ENCODE results near the gene DCP2. TPM values are rescaled to one million over a fixed set of nuclear protein-coding genes. Genes with fewer than 3 reads are reported as not detected.
A peak's percentile ranks its signal among the peaks of the same experiment; 100 is the strongest.

Gene DCP2
- total RNA-seq, 1 donor from 2014 or later = 96.1 TPM

DNA sequence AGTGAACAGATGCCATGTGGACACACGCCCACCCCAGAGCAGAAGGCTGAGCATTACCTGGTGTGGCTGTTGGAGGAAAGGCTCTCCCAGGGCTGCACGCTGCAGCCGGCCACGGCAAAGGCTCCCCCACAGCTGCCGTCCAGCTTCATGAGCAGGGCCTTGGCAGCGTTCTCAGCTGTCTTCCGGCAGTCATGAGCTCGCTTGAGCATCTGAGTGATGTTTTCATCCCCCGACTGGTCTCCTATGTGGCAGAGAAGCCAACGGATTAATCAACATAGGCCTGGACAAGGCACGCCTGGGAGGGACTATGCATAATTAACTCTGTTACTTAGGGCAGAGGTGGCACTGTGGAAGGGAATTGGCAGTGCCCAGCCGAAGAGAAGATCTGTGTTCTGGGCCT lies 87.3 kb downstream of the DCP2 start:
- Mint-ChIP-seq H3K27me3 (ENCODE audit: low read depth) (no peaks in the 10 kb centered on the region), H3K4me1 (peaks cover 21% of the 10 kb centered on the region), H3K27ac (ENCODE audit: unreplicated experiment) (no peak overlapping the region), H3K36me3 (ENCODE audit: low read depth) (no peaks in the 10 kb centered on the region), H3K4me3 (no peak overlapping the region), H3K9me3 (no peaks in the 10 kb centered on the region)
- TF ChIP-seq, protein P1, sequence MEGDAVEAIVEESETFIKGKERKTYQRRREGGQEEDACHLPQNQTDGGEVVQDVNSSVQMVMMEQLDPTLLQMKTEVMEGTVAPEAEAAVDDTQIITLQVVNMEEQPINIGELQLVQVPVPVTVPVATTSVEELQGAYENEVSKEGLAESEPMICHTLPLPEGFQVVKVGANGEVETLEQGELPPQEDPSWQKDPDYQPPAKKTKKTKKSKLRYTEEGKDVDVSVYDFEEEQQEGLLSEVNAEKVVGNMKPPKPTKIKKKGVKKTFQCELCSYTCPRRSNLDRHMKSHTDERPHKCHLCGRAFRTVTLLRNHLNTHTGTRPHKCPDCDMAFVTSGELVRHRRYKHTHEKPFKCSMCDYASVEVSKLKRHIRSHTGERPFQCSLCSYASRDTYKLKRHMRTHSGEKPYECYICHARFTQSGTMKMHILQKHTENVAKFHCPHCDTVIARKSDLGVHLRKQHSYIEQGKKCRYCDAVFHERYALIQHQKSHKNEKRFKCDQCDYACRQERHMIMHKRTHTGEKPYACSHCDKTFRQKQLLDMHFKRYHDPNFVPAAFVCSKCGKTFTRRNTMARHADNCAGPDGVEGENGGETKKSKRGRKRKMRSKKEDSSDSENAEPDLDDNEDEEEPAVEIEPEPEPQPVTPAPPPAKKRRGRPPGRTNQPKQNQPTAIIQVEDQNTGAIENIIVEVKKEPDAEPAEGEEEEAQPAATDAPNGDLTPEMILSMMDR (conservative IDR thresholded peaks at IDR 0.05) = no peak
- DNase-seq (ENCODE audit: low read depth, low spot score) = no peak

DNA sequence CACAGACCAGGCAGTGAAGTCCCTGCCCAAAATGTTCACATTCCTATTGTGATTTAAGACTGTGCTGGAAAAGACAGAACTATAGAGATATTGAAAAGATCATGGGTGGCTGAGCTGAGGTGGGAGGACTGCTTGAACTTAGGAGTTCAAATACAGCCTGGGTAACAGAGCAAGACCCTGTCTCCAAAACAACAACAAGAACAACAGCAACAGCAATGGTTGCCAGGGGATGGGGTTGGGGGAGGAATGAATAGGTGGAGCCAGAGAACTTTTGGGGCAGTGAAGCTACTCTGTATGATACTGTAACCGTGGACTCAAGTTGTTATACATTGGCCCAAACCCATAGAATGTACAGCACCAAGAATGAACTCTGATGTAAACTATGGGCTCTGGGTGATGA lies 88.2 kb downstream of the DCP2 start:
- TF ChIP-seq, protein P1 (conservative IDR thresholded peaks at IDR 0.05) = no peak
- no peak for DNase-seq (ENCODE audit: low read depth, low spot score)
- Mint-ChIP-seq H3K36me3 (ENCODE audit: low read depth) (no peaks in the 10 kb centered on the region), H3K27me3 (ENCODE audit: low read depth) (no peaks in the 10 kb centered on the region), H3K27ac (ENCODE audit: unreplicated experiment) (peak overlapping the region; percentile 31), H3K4me3 (no peak overlapping the region), H3K9me3 (no peaks in the 10 kb centered on the region), H3K4me1 (peaks cover 12% of the 10 kb centered on the region)

DNA sequence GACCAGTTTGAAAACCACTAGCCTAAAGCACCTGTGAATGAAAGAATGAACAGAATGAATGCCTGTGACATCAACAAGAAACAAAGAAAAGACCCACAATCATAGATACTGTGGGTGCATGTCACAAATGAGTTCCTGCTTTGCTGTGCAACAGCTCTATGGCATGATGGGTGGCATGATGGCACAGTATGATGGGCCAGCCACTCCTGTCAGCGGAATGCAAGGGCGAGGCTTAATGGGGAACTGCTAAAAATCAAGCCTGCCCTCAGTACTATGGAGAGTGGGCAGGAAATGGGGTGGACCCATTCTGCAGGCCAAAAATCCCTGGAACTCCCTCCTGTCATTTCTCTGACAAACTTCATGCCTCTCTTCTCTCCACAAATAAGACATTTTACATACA lies 89.0 kb downstream of the DCP2 start:
- Mint-ChIP-seq H3K36me3 (ENCODE audit: low read depth) (no peaks in the 10 kb centered on the region), H3K27me3 (ENCODE audit: low read depth) (no peaks in the 10 kb centered on the region), H3K9me3 (no peaks in the 10 kb centered on the region), H3K4me1 (peaks cover 5% of the 10 kb centered on the region), H3K4me3 (no peak overlapping the region), H3K27ac (ENCODE audit: unreplicated experiment) (no peak overlapping the region)
- no peak for DNase-seq (ENCODE audit: low read depth, low spot score)
- TF ChIP-seq, protein P1 (conservative IDR thresholded peaks at IDR 0.05) = no peak

DNA sequence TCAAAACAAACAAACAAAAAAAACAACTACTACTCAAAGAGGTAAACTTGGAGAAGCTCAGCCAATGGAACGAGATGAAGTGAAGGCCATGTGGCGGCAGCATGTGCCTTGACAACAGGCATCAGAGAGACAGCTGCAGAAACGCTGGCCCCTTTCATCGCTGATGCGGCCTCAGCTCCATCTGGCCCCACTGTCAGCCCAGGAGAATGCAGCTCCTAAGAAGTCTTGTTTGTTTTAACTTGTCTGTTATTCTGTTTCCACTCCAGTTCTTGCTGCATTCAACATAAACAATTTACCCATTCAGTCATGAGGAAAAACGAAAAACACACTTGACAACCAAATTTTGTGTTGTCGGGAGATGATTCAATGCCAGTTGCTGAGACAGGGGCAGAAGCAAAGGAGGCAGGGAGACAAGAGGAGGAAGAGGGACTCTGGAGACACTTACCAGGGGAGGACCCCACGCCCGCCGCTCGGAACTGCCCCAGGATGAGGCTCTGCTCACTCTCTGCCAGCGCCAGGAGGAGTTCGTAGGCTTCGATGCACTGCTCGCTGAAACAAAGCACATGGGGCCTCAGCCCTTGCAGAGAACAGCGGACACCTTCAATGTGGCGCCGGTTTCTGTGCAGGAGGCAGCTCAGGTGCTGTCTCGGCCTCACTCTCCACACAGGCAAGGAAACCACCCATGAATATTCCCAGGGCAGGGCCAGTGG lies 91.2 kb downstream of the DCP2 start:
- H3K36me3 Mint-ChIP-seq (ENCODE audit: low read depth) = peaks cover 3% of the 10 kb centered on the region
- H3K27me3 Mint-ChIP-seq (ENCODE audit: low read depth) = no peaks in the 10 kb centered on the region
- H3K4me1 Mint-ChIP-seq = peaks cover 5% of the 10 kb centered on the region
- TF ChIP-seq, protein P1 (conservative IDR thresholded peaks at IDR 0.05) = no peak
- H3K27ac Mint-ChIP-seq (ENCODE audit: unreplicated experiment) = peak overlapping the region; percentile 35
- no peak overlapping the region for H3K4me3 Mint-ChIP-seq
- no peaks in the 10 kb centered on the region for H3K9me3 Mint-ChIP-seq
- no peak for DNase-seq (ENCODE audit: low read depth, low spot score)

DNA sequence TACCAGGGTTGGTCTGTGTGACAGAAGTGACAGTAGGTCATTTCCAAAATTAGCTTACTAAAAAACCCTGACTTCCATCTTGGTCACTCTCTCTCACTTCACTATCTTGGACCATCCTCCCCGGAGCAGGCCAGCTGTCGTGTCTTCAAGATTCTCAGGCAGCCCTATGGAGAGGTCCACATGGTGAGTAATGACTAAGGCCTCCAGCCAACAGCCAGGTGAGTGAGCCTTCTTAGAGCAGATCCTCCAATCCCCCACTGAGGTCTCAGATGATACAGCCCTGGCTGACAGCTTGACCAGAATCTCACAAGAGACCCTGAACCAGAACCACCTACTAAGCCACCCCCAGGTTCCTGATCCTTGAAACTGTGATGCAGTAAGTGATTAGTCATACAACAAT lies 92.0 kb downstream of the DCP2 start:
- Mint-ChIP-seq H3K36me3 (ENCODE audit: low read depth) (peaks cover 4% of the 10 kb centered on the region), H3K4me3 (no peak overlapping the region), H3K4me1 (peaks cover 5% of the 10 kb centered on the region), H3K27ac (ENCODE audit: unreplicated experiment) (no peak overlapping the region), H3K27me3 (ENCODE audit: low read depth) (no peaks in the 10 kb centered on the region), H3K9me3 (no peaks in the 10 kb centered on the region)
- DNase-seq (ENCODE audit: low read depth, low spot score) = no peak
- TF ChIP-seq, protein P1 (conservative IDR thresholded peaks at IDR 0.05) = no peak

Other genes with a start within 250 kb of the DCP2 start
- 48.4 and 52.3 TPM in 2 replicates for gene APC, start 238.9 kb upstream of the DCP2 start, total RNA-seq
- gene SRP19, start 115.5 kb upstream of the DCP2 start, total RNA-seq = 53.3 and 53.8 TPM in 2 replicates
- 25.8 and 28.6 TPM in 2 replicates for gene REEP5, start 54.6 kb upstream of the DCP2 start, total RNA-seq